Small intestine (tissue), 7 donors: ENCODE data around the gene ADH1A. TPM values are rescaled to one million over a fixed set of nuclear protein-coding genes. Genes with fewer than 3 reads are reported as not detected.
A peak's percentile ranks its signal among the peaks of the same experiment; 100 is the strongest.
"Not testable (repeated sequence)": the region's sequence is repeated elsewhere in the genome, so short reads cannot be mapped to it uniquely, and the experiment has no call there.

ENCODE experiments used
- DNase-seq, 2 donors: peaks; one replicate each; pipeline versions ENCODE4 v3.0.0 to v3.0.0-alpha.2; 2013
- FAIRE-seq: peaks from 2 replicates; lab custom pipeline; 2012; peaks lifted over from hg19 to GRCh38; lab: Jason Lieb, UNC
- H3K27ac ChIP-seq, 3 donors: one replicate each; pipeline ENCODE4 v1.5.1; 2013; ENCODE audit warnings: low read length in 2 of 3, mild to moderate bottlenecking in 2 of 3, control low read depth in 1 of 3, inconsistent platforms in 1 of 3, low read depth in 1 of 3, moderate library complexity in 1 of 3
- H3K27me3 ChIP-seq, 3 donors: one replicate each; pipeline ENCODE4 v1.6.1; 2013; ENCODE audit warnings: low read length in 3 of 3, inconsistent platforms in 1 of 3; ENCODE audit not compliant: control insufficient read depth in 3 of 3, insufficient read depth in 3 of 3
- H3K36me3 ChIP-seq, 3 donors: one replicate each; pipeline ENCODE4 v1.6.1; 2013; ENCODE audit warnings: low read length in 3 of 3, inconsistent platforms in 1 of 3, low read depth in 1 of 3, mild to moderate bottlenecking in 1 of 3, moderate library complexity in 1 of 3; ENCODE audit not compliant: control insufficient read depth in 3 of 3, insufficient read depth in 2 of 3
- H3K4me1 ChIP-seq, 3 donors: one replicate each; pipeline ENCODE4 v1.6.1; 2013; ENCODE audit warnings: low read length in 2 of 3, inconsistent platforms in 1 of 3, low read depth in 1 of 3, mild to moderate bottlenecking in 1 of 3, moderate library complexity in 1 of 3; ENCODE audit not compliant: control insufficient read depth in 3 of 3, insufficient read depth in 2 of 3
- H3K4me3 ChIP-seq, 3 donors: one replicate each; pipeline ENCODE4 v1.5.1; 2013; ENCODE audit warnings: low read length in 3 of 3, control low read depth in 1 of 3, inconsistent platforms in 1 of 3, low read depth in 1 of 3, mild to moderate bottlenecking in 1 of 3, moderate library complexity in 1 of 3
- H3K9me3 ChIP-seq, 2 donors: one replicate each; pipeline ENCODE4 v1.6.1; 2013; ENCODE audit warnings: low read depth in 1 of 2, low read length in 1 of 2; ENCODE audit not compliant: control insufficient read depth in 2 of 2, insufficient read depth in 1 of 2
- WGBS, 3 donors: extraction: QIAGEN DNeasy Blood & Tissue Kit; methylation state at CpG; one replicate each; pipeline ENCODE4 v1.1.7; 2013; 5-methylcytosine and 5-hydroxymethylcytosine counted together
- polyA plus RNA-seq, 4 donors: library from polyadenylated mRNA; stranded (reverse) in 3 of 4; unstranded in 1 of 4; fragments of 200-250 nt in 3 of 4; fragments of 120-200 nt in 1 of 4; gene quantifications; one replicate each; pipeline versions ENCODE4 v1.2.1 to v1.2.3, GENCODE V29; 2013
- donor health status: healthy with polysubstance abuse.
- donor health status: control.
- donor health status: control.
- donor health status: Bipolar disorder and iron deficiency.
- donor health status: healthy.

Gene ADH1A
- polyA plus RNA-seq, 4 donors, result 0.16 to 7.0 (median 3.9) TPM

- no peaks in the 10 kb centered on the region for H3K27me3 ChIP-seq
- DNase-seq, result no peak
- FAIRE-seq, result no peak
- H3K36me3 ChIP-seq, result no peaks in the 10 kb centered on the region
- H3K4me3 ChIP-seq, result no peak overlapping the region
- H3K4me1 ChIP-seq, result no peaks in the 10 kb centered on the region
- H3K27ac ChIP-seq, result no peak overlapping the region
- 91 to 96% (median 94%) methylated on average over 5 of the region's 5 CpGs for WGBS, 3 donors
- no peaks in the 10 kb centered on the region for H3K9me3 ChIP-seq
Measured at GRCh38 chr4:99275050-99275449, 15.7 kb downstream of the ADH1A start.

DNA sequence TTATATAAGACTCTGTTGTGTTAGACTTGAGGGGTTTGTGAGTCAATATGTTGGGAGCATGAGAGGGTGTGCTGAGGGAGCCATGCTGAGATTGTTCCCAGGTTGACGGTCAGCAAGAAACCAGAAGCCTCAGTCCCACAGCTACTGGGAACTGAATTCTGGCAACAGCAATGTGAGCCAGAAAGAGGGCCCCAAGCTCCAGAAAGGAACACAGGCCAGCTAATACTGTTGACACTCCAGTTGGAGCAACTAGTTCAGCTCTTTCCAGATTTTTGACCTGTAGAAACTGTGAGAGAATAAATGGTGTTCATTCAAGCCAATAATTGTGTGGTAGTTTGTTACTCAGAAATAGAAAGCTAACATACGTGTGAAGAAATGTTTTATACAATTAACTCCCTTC is 17.1 kb downstream of the ADH1A start:
- 71 to 95% (median 90%) methylated on average over 2 of the region's 2 CpGs for WGBS, 3 donors
- Histone ChIP-seq H3K27me3 (no peaks in the 10 kb centered on the region), H3K9me3 (peaks cover 0 to 3% of the 10 kb centered on the region in 2 donors), H3K27ac (no peak overlapping the region), H3K36me3 (no peaks in the 10 kb centered on the region), H3K4me1 (no peaks in the 10 kb centered on the region), H3K4me3 (no peak overlapping the region)
- FAIRE-seq, result no peak
- DNase-seq, result no peak

DNA sequence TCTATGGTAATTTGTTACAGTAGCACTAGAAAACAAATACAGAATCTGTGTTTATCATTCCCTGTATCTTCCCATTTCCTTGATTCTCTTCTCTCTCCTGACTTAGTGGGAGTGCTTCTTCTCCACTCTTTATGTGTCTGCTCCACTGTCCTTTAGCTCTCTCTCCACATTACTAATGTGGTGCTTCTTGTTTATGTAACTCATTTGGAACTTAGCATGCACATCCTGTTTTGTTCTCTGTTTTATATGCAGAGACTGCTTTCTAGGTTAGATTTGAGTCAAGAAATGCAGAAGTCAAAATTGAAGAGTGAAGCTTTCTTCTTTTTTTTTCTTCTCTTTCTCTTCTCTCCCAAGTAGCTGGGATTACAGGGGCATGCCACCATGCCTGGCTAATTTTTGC is 25.9 kb downstream of the ADH1A start:
- Histone ChIP-seq H3K27ac (no peak overlapping the region), H3K4me1 (no peaks in the 10 kb centered on the region), H3K4me3 (no peak overlapping the region), H3K36me3 (no peaks in the 10 kb centered on the region), H3K9me3 (peaks cover 0 to 7% of the 10 kb centered on the region in 2 donors), H3K27me3 (no peaks in the 10 kb centered on the region)
- DNase-seq, result no peak
- FAIRE-seq, result no peak

GRCh38 chr4:99252746-99253145 is 38.0 kb downstream of the ADH1A start:
- 76 to 89% (median 87%) methylated on average over 4 of the region's 4 CpGs for WGBS, 3 donors
- H3K27ac ChIP-seq, result no peak overlapping the region
- FAIRE-seq, result no peak

DNA sequence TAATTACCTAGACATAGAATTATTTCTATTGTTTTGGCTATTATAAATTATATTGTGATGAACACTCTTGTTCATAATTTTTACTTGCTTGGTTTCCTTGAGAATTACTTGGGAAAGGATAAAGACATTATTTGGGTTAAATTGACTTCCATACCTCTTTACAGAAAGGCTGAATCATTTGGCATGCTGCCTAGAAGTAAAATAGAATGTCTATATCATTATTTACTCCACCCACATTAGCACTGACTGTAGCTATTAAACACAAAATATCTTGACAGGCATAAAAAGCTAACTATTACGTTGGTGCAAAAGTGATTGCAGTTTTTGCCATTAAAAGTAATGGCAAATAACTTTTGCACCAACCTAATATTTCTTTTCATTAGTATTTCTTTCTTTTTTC is 42.1 kb downstream of the ADH1A start:
- H3K9me3 ChIP-seq, result no peaks in the 10 kb centered on the region
- FAIRE-seq, result no peak
- no peak overlapping the region for H3K27ac ChIP-seq
- DNase-seq, result no peak
- WGBS, 3 donors, result 74 to 83% (median 82%) methylated on average over 1 of the region's 1 CpG
- no peaks in the 10 kb centered on the region for H3K36me3 ChIP-seq
- no peak overlapping the region for H3K4me3 ChIP-seq
- no peaks in the 10 kb centered on the region for H3K27me3 ChIP-seq
- H3K4me1 ChIP-seq, result no peaks in the 10 kb centered on the region

More at GRCh38 chr4:99252746-99253145, 38.0 kb downstream of the ADH1A start:
- DNase-seq, result no peak
- no peaks in the 10 kb centered on the region for H3K4me1 ChIP-seq
- H3K27me3 ChIP-seq, result no peaks in the 10 kb centered on the region
- no peaks in the 10 kb centered on the region for H3K9me3 ChIP-seq
- H3K4me3 ChIP-seq, result no peak overlapping the region
- H3K36me3 ChIP-seq, result no peaks in the 10 kb centered on the region

DNA sequence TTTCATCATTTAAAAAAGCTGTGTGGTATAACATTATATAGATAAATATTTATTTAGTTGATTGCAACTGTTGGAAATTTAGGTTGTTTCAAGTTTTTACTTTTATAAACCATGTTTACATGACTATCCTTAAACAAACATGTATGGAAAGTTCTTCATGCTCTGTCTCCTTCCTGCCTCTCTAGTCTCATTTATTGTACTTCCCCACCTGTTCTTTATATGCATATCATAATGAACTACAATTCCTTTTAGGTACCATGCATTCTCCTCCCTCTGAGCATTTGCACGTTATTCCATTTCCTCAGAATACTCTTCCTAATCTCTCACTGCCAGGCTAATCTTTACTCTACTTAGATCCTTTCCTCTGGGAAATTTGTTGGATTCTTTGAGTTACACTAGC is 54.8 kb downstream of the ADH1A start:
- H3K36me3 ChIP-seq, result no peaks in the 10 kb centered on the region
- peaks cover 0 to 7% of the 10 kb centered on the region in 2 donors for H3K9me3 ChIP-seq
- FAIRE-seq (no peak), DNase-seq (no peak)
- H3K27ac ChIP-seq, result no peak overlapping the region
- H3K27me3 ChIP-seq, result no peaks in the 10 kb centered on the region
- WGBS, 3 donors, result 53 to 71% (median 63%) methylated on average over 1 of the region's 1 CpG
- no peaks in the 10 kb centered on the region for H3K4me1 ChIP-seq
- no peak overlapping the region for H3K4me3 ChIP-seq

DNA sequence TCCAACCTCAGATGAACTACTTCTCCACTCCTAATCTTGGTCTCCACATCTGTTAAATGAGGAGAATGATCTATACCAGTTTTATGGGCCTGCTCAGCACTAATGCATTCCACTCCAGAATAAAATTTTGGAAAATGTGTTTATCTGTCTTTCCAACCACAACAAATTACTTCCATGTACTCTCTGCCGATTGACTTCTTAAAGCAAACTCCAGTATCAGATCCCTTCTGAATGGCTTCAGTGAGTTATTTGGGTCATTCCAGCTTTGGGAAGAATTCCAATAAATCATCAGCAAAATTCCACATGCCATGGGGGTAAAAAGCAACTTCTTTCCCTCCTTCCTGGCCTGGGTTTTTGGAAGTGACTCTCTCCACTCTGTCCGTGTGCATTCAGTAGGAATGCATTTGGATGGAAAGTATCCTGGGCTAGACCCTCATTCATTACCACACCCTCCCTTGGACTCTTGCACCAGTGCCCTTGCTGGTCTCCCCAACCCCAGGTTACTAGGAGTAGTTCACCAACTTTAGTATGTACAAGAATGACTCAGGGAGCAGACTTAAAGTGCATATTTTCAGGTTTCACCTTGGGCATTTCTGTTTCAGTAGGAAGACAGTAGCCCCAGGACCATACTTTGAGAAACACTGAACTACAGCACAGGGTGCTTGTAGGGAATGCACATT is 56.3 kb downstream of the ADH1A start:
- Histone ChIP-seq H3K27ac (no peak overlapping the region), H3K36me3 (no peaks in the 10 kb centered on the region), H3K4me3 (no peak overlapping the region), H3K4me1 (no peaks in the 10 kb centered on the region), H3K9me3 (peaks cover 0 to 7% of the 10 kb centered on the region in 2 donors), H3K27me3 (no peaks in the 10 kb centered on the region)
- DNase-seq (no peak), FAIRE-seq (no peak)
- WGBS, 3 donors, result 70 to 89% (median 82%) methylated on average over 2 of the region's 2 CpGs

DNA sequence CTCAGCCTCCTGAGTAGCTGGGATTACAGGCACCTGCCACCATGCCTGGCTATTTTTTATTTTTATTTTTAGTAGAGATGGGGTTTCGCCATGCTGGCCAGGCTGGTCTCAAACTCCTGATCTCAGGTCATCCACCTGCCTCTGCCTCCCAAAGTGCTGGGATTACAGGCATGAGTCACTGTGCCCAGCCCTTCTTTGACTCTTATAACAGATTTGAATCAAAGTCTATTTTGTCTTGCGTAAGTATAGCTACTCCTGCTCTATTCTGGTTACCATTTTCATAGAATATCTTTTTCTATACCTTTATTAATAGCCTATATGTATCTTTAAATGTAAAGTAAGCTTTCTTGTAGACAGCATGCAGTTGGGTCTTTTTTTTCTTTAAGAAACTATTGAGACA is 57.4 kb downstream of the ADH1A start:
- WGBS, 3 donors, result 55 to 88% (median 66%) methylated on average over 2 of the region's 2 CpGs
- not testable (repeated sequence) for H3K27me3 ChIP-seq, H3K27ac ChIP-seq, H3K9me3 ChIP-seq, H3K36me3 ChIP-seq, H3K4me3 ChIP-seq, H3K4me1 ChIP-seq, FAIRE-seq
- DNase-seq, result peak in 1 of 2 donors; percentile 65

GRCh38 chr4:99228706-99229105 is 62.1 kb downstream of the ADH1A start:
- not testable (repeated sequence) for H3K4me3 ChIP-seq, H3K4me1 ChIP-seq, H3K27ac ChIP-seq, H3K27me3 ChIP-seq, H3K9me3 ChIP-seq, H3K36me3 ChIP-seq, FAIRE-seq, DNase-seq
- WGBS, 3 donors, result 89 to 93% (median 91%) methylated on average over 1 of the region's 1 CpG
